Nucleus accumbens (tissue), 56 donors: ENCODE data around the gene SLC35G2.
"Not testable (repeated sequence)": the region's sequence is repeated elsewhere in the genome, so short reads cannot be mapped to it uniquely, and the experiment has no call there.

Experiments
- DNase-seq, 56 donors: peaks; one replicate each; lab custom pipeline; 2025; lab: John Stamatoyannopoulos, UW

The SLC35G2 gene

GRCh38 chr3:136818769-136819391, at the start of gene SLC35G2:
Gene SLC35G2, plus strand, starts transcription at chr3:136819126. Its CDS starts 35,335 bp downstream, at chr3:136854461.
- peak in 54 of 56 donors; percentile 4 to 75 (median 46) for DNase-seq

GRCh38 chr3:136772709-136773108, 46.2 kb upstream of the SLC35G2 start:
- no peak for DNase-seq

GRCh38 chr3:136778865-136779264, 40.1 kb upstream of the SLC35G2 start:
- DNase-seq = no peak

DNA sequence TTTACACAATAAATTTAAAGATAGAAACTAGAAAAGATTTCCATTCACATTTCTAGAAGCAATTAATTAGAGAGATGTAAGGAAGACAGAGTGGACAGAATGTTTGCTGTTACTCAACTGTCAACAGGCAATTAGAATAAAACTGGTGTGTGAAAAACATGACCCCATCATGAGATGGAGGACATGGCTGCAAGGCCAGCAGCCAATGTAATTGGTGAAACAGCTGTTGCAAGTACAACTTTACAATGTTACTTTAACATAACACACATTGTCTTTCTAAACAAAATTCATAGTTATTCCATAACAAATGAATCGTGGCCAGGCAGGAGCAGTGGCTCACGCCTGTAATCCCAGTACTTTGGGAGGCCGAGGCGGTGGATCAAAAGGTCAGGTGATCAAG, 38.2 kb upstream of the SLC35G2 start:
- no peak for DNase-seq

DNA sequence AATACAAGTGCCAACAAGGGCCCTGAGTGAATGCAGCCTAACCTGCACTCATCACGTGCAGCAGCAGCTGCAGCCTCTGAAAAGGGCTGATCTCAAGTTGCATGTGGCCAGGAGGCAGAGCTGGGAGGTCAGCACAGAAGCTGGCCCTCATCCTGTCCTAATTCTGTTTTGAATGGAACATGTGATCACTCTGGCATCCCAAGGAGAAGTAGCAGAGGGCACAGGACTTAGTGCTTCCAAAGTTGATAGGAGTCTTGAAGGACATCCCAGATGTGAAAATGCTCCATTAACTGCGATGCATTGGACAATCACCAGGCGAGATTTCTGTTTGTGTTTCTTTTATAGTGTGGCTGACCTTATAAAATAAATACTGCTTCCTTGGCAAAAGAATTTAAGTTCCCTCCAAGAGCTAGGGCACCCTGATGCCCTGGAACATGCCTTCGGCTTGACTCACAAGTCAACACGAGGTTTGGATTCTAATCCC, 35.2 kb upstream of the SLC35G2 start:
- no peak for DNase-seq

DNA sequence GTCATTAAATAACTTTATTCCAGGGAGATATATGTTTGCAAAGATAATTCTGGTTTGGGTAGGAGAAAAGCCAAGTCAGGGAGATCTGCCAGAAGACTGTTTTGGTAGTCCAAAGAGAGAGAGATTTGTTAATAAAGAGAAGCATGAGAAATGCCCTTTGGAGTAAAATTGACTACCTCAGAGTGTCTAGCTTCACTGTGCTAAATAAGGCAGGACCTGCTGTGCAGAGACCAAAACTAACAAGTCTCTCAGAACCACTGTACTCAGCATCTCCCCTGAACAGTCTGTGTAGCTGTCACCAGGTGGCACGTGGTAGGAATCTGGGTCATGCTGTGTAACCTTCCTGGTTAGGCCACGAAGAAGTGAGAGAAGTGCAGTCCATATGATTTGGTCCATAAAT, 31.6 kb upstream of the SLC35G2 start:
- DNase-seq = peak in 3 of 56 donors; percentile 1 to 8 (median 2)

- DNase-seq = no peak
Observed at GRCh38 chr3:136788154-136788553, 30.8 kb upstream of the SLC35G2 start.

GRCh38 chr3:136789976-136790375, 28.9 kb upstream of the SLC35G2 start:
- no peak for DNase-seq

- DNase-seq = no peak
Observed at GRCh38 chr3:136790786-136791185, 28.1 kb upstream of the SLC35G2 start.

DNA sequence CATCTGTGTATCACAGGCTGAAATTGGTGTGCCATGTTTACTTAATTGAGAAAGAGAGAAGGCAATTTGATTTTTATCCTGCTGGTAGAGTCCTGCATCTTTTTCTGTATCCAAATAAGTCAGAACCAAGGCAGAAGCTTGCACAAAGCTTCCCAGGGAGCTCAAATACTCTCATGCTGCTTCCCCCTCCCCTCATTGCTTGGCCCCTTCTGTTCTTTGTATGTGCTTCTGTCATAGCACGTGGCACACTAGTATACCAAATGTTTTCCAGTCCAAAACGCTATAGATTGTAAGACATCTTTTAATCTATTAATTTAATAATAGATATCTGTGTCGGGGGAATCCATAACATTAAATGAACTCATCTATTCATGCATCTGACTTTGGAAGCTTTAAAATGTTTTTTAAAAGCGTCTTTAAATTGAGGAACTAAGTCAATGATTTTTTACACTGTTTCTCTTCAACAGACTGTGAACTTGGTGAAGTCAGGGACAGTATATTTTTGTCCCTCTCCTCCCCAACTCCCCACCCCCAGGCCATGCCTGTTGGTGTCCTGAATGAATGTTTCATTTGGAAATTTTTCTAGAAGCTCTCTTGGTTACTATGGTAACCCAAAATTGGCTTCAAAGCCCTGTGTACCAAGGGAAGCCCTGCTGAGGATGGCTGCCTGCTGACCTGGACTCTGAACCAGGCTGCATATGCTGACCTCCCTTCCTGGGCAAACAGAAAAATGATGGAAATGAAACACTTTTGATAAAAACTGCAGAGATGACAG, 26.2 kb upstream of the SLC35G2 start:
- DNase-seq = peak in 5 of 56 donors; percentile 8 to 19 (median 18)

- DNase-seq = not testable (repeated sequence)
Observed at GRCh38 chr3:136801146-136801545, 17.8 kb upstream of the SLC35G2 start.

DNA sequence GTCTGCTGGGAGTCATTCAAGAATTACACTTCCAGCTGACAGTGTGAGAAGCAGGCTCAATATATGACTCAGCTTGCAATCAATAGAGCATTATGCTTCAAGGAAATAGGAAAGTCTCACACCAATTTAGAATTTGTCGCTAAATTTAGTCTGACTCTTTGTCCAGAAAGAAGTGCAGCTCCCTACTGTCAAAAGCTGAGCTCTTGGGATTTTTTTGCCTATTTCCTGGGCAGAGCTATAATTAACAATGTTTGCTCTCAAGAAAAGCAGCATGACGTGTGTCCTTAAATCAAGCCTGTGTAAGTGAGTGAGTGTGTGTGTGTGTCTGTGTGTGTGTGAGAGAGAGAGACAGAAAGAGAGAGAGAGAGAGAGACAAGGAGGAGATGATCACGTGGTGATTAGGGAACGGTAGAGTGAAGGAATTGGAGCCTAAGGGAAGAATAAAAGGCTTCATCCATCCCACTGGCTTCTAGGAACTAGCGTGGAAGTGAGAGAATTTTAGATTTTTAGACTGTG, 16.4 kb upstream of the SLC35G2 start:
- peak in 1 of 56 donors; percentile 29 for DNase-seq

- no peak for DNase-seq
Observed at GRCh38 chr3:136804141-136804540, 14.8 kb upstream of the SLC35G2 start.

- no peak for DNase-seq
Observed at GRCh38 chr3:136804813-136805212, 14.1 kb upstream of the SLC35G2 start.

GRCh38 chr3:136805795-136806194, 13.1 kb upstream of the SLC35G2 start:
- DNase-seq = no peak

DNA sequence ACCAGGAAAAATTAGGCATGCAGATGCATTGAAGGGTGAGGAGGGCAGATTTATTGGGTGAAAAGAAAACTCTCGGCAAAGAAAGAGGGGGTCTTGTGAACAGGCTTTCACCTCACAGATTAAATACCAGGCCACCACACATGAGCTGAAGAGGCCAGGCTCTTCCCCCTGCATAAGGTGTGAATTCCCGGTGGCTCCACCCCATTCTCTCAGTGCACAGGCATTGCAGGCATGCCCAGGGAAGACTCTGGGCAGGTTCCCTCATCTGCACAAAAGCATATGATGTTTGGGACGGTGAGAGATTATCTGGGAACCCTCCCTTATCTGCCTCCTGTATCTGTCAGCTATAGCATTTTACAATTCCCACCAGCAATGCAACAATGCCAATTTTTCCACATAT, 7.2 kb upstream of the SLC35G2 start:
- no peak for DNase-seq

DNA sequence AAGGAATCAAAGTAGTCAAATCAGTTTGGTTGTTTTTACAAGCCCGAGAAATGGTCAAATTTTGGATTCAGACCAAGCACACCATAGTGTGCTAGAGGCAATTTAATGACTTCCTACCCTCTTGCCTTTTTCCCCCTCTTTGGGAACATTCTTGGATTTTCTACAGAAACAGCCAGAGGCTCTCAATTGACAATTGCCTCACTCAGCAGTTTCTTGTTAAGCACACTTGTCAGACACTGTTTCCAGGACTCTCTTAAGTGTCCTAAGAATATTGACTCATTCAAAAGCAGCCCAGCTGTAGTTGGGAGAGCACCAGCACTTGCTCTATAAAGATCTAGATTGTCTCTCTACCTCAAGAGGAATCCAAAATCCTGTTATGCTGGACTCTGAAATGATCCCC, 1.5 kb upstream of the SLC35G2 start:
- peak in 1 of 56 donors; percentile 34 for DNase-seq

- DNase-seq = peak in 8 of 56 donors; percentile 3 to 41 (median 26)
Observed at GRCh38 chr3:136818191-136818768, 646 bp upstream of the SLC35G2 start.

DNA sequence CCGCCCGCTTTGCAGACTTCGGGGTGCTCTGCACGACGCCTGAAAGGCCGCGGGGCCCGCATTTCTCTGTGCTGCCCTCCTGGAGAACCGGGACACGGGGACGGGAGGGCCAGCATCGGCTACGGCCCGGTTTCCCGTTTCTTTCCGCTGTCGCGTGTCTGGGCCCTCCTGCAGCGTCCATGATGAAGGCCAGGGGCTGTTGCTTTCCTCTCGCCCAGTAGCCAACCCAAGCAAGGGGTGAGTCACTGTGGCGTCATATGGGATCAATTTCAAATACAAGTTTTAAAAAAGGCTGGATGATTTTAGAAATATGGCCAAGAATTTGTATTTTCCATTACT, 435 bp downstream of the SLC35G2 start:
- DNase-seq = peak in 16 of 56 donors; percentile 16 to 57 (median 44)

DNA sequence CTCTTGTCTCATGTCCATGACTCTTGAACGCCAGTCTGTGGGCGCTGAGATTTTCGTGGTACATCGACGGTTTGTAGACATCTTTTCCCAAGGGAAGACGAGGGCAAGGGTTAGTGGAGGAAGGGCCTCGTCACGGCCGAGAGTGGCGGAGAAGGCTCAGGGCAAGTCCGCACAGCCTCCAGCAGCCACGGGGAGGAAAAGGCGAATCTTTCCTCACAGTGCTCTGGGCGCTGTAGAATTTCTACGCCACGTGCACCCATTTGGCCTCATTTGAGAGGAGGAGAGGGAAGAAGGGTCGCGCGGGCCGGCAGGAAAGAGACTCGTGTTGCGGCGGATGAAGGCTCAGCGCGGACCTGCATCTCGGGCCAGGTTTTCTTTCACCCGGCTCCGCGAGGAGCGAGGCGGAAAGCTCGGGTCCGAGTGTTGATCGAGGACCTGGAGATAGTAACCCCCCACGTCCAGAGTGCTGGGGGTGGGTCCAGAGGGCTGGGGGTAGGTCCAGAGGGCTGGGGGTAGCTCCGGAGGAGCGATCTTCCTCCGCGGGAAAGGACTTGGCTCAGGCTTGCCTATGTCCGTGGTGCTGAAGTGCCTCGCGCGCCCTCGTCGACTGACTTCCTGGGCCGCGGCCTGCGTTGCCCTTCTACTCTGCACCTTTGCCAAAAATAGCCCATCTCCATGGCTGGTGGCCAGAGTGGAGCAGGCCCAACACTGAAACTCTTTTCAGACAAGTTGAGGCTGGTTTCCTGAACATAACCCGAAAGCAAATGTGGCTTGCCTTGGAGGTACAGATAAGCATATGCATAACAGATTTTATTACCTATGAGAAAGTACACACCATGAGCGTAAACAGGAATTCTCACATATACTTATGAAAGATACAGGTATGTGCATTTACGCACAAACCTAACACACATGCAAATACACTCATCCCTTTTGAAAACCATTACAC, 1.1 kb downstream of the SLC35G2 start:
- DNase-seq = peak in 30 of 56 donors; percentile 2 to 60 (median 26)
